K562 (cell line): ENCODE data around the gene WDR90. TPM values are rescaled to one million over a fixed set of nuclear protein-coding genes. Genes with fewer than 3 reads are reported as not detected.

Experiments
- BCOR ChIP-seq: fragments of 450-650 bp; IDR thresholded peaks from 2 replicates; pipeline ENCODE4 v1.6.1; 2016
- CBFA2T2 ChIP-seq: fragments of 450-650 bp; conservative IDR thresholded peaks from 2 replicates; pipeline ENCODE4 v1.6.1; 2017; ENCODE audit warnings: mild to moderate bottlenecking
- CBX1 ChIP-seq: sonication (generic); IDR thresholded peaks from 2 replicates; pipeline ENCODE4 v1.6.1; 2016; ENCODE audit warnings: antibody characterized with exemption, low read depth, mild to moderate bottlenecking
- CBX3 ChIP-seq, 2 experiments: IDR thresholded peaks; 1 replicate in 1 of 2; 2 replicates in 1 of 2; pipeline ENCODE4 v1.6.1; 2012; ENCODE audit warnings: inconsistent platforms in 2 of 2, low read length in 2 of 2, borderline replicate concordance in 1 of 2, control low read depth in 1 of 2
- CTCF ChIP-seq, 3 experiments: IDR thresholded peaks in 2 of 3; conservative IDR thresholded peaks in 1 of 3; 2 replicates each; pipeline ENCODE4 v1.5.1; 2011 to 2012; ENCODE audit warnings: low read length in 3 of 3, mild to moderate bottlenecking in 3 of 3, control low read depth in 2 of 3, improper control_type of control experiment in 1 of 3, inconsistent platforms in 1 of 3, low read depth in 1 of 3, mixed read lengths in 1 of 3, moderate library complexity in 1 of 3; ENCODE audit not compliant: insufficient read depth in 2 of 3
- E2F8 ChIP-seq: fragments of 450-650 bp; IDR thresholded peaks from 2 replicates; pipeline ENCODE4 v1.7.1; 2018; ENCODE audit warnings: mild to moderate bottlenecking, low read depth; ENCODE audit not compliant: partially characterized antibody
- FOSL1 ChIP-seq: fragments of 200-800 bp; sonication (Bioruptor generic); conservative IDR thresholded peaks from 2 replicates; pipeline ENCODE4 v1.6.1; 2016; ENCODE audit warnings: missing genetic modification characterization, missing compliant biosample characterization
- FOXK2 ChIP-seq, 2 experiments: fragments of 450-650 bp; IDR thresholded peaks in 1 of 2; conservative IDR thresholded peaks in 1 of 2; 2 replicates each; pipeline ENCODE4 v1.6.1; 2016; ENCODE audit warnings: low read depth in 2 of 2, mild to moderate bottlenecking in 1 of 2
- IRF2 ChIP-seq: sonication (generic); formaldehyde crosslinking; IDR thresholded peaks from 2 replicates; pipeline ENCODE4 v1.8.1; 2022; ENCODE audit warnings: mild to moderate bottlenecking, missing genetic modification reagents
- MAFF ChIP-seq: IDR thresholded peaks from 2 replicates; pipeline ENCODE4 v1.6.1; 2012; ENCODE audit warnings: low read length, improper control_type of control experiment
- MAZ ChIP-seq, 2 experiments: fragments of 450-650 bp in 1 of 2; sonication (generic) in 1 of 2; formaldehyde crosslinking; IDR thresholded peaks in 1 of 2; conservative IDR thresholded peaks in 1 of 2; 2 replicates each; pipeline versions ENCODE4 v1.4.0 to v1.5.0; 2020; ENCODE audit warnings: mild to moderate bottlenecking in 1 of 2, missing genetic modification reagents in 1 of 2
- NCOA1 ChIP-seq: fragments of 450-650 bp; IDR thresholded peaks from 2 replicates; pipeline ENCODE4 v1.6.1; 2016; ENCODE audit warnings: low read depth
- POLR2A ChIP-seq: fragments of 450-650 bp; conservative IDR thresholded peaks from 2 replicates; pipeline ENCODE4 v1.6.1; 2016
- PRPF4 ChIP-seq: fragments of 200-400 bp; formaldehyde crosslinking; IDR thresholded peaks from one replicate; pipeline ENCODE4 v1.6.1; 2017; ENCODE audit warnings: low read length, low read depth, mild to moderate bottlenecking; ENCODE audit not compliant: insufficient read depth, poor library complexity, severe bottlenecking
- RBM39 ChIP-seq: fragments of 200-400 bp; formaldehyde crosslinking; optimal IDR thresholded peaks from 2 replicates; pipeline ENCODE3; 2018; ENCODE audit warnings: low read depth, low read length
- RCOR1 ChIP-seq, 2 experiments: IDR thresholded peaks; 2 replicates each; pipeline ENCODE4 v1.6.1; 2012; ENCODE audit warnings: low read depth in 2 of 2, low read length in 2 of 2, borderline replicate concordance in 1 of 2, improper control_type of control experiment in 1 of 2
- SMARCE1 ChIP-seq: fragments of 450-650 bp; IDR thresholded peaks from 2 replicates; pipeline ENCODE4 v1.7.1; 2016; ENCODE audit warnings: mild to moderate bottlenecking
- TCF7L2 ChIP-seq: fragments of 150-350 bp; IDR thresholded peaks from 2 replicates; pipeline ENCODE4 v1.6.1; 2016; ENCODE audit warnings: low read depth, mild to moderate bottlenecking, low read length, moderate library complexity
- TEAD1 ChIP-seq, 2 experiments: fragments of 450-650 bp in 1 of 2; sonication (generic) in 1 of 2; formaldehyde crosslinking; IDR thresholded peaks; 2 replicates each; pipeline versions ENCODE4 v1.4.0 to v1.8.0; 2020 to 2022; ENCODE audit warnings: mild to moderate bottlenecking in 2 of 2, missing genetic modification reagents in 1 of 2
- ZNF449 ChIP-seq: fragments of 250-450 bp; sonication (Bioruptor Pico); IDR thresholded peaks from 2 replicates; pipeline ENCODE4 v1.8.0; 2022; ENCODE audit warnings: moderate library complexity, mild to moderate bottlenecking, inconsistent platforms
- ZNF586 ChIP-seq: fragments of 450-650 bp; formaldehyde crosslinking; conservative IDR thresholded peaks from 2 replicates; pipeline ENCODE4 v1.4.0; 2020; ENCODE audit warnings: mild to moderate bottlenecking, moderate library complexity
- ZSCAN32 ChIP-seq: fragments of 450-650 bp; formaldehyde crosslinking; IDR thresholded peaks from 2 replicates; pipeline ENCODE4 v1.4.0; 2020; ENCODE audit warnings: mild to moderate bottlenecking, moderate library complexity
- polyA plus RNA-seq, 8 experiments: library from polyadenylated mRNA; depleted of rRNA in 4 of 8; stranded (reverse) in 5 of 8; unstranded in 3 of 8; fragments of >200 nt; fragmentation: Nextera tagmentation in 2 of 8; fragmentation: Illumina TruSeq in 1 of 8; extraction: Ambion mirVana in 2 of 8; extraction: Trizol in 1 of 8; gene quantifications; 2 replicates each; pipeline versions ENCODE4 v1.2.1 to v1.2.3, GENCODE V29; 2011 to 2014; ENCODE audit warnings: inconsistent platforms in 1 of 8, missing spikeins in 1 of 8
- total RNA-seq, 7 experiments: library from RNA; depleted of rRNA in 6 of 7; stranded (reverse); fragments of >200 nt in 6 of 7; fragmentation: Illumina TruSeq in 2 of 7; extraction: Trizol in 2 of 7; gene quantifications; 2 replicates each; pipeline versions ENCODE4 v1.2.1 to v1.2.3, GENCODE V29; 2011 to 2021; ENCODE audit warnings: low replicate concordance in 1 of 7

Gene WDR90
- total and polyA plus RNA-seq, 9 of the 15 experiments (the other 6 are each of a cell fraction or from before 2014, with no cell fraction given): 0.44 to 12.6 (median 3.3) TPM

GRCh38 chr16:674968-675883, 26.1 kb downstream of the WDR90 start, which contains the start of gene RHBDL1 (continued):
- TF ChIP-seq ZNF449 (CRISPR knock-in tag): no peak
- TF ChIP-seq FOSL1 (tag): no peak
- TF ChIP-seq RBM39: peak; percentile 20
- peak; percentile 49 for TF ChIP-seq E2F8
- peak; percentile 31; the same call in 1 of the 2 replicates for TF ChIP-seq SMARCE1
- TF ChIP-seq PRPF4: no peak
- TF ChIP-seq NCOA1: 0 out of 2 replicates have a peak, but pooled peaks have one; percentile 42
- TF ChIP-seq CBX1: peak; percentile 89; the same call in 1 of the 2 replicates
- TF ChIP-seq POLR2A: peak; percentile 77
- TF ChIP-seq CBFA2T2: no peak
- peak in 2 of 3 experiments; percentile 17 to 38; a peak in 2 of 6 replicates for TF ChIP-seq CTCF (IDR thresholded peaks at IDR 0.05 in 2 of 3, conservative IDR thresholded peaks at IDR 0.05 in 1 of 3; ENCODE audit: insufficient read depth in 2 of 3, low read depth in 1 of 3, low read length in 3 of 3)
- peak in 1 of 2 experiments; percentile 73; a peak in 1 of 3 replicates for TF ChIP-seq CBX3 (IDR thresholded peaks at IDR 0.05; ENCODE audit: borderline replicate concordance in 1 of 2, low read length in 2 of 2)
- TF ChIP-seq ZNF586 (CRISPR knock-in tag): 0 out of 2 replicates have a peak, but pooled peaks have one; percentile 3
- peak; percentile 57 to 77; a peak in 2 of 4 replicates for TF ChIP-seq FOXK2 (conservative IDR thresholded peaks at IDR 0.05 in 1 of 2, IDR thresholded peaks at IDR 0.05 in 1 of 2; ENCODE audit: low read depth in 2 of 2)
- peak; percentile 98 for TF ChIP-seq BCOR
- TF ChIP-seq MAZ (CRISPR knock-in tag; conservative IDR thresholded peaks at IDR 0.05 in 1 of 2, IDR thresholded peaks at IDR 0.05 in 1 of 2): peak; percentile 76 to 87
- TF ChIP-seq TEAD1 (CRISPR knock-in tag; IDR thresholded peaks at IDR 0.05): 0 out of 4 replicates have a peak, but pooled peaks of 1 of the 2 experiments have one; percentile 24
- TF ChIP-seq MAFF: no peak
- no peak for TF ChIP-seq TCF7L2
- TF ChIP-seq ZSCAN32 (CRISPR knock-in tag): no peak
- TF ChIP-seq RCOR1 (IDR thresholded peaks at IDR 0.05; ENCODE audit: borderline replicate concordance in 1 of 2, low read depth in 2 of 2, low read length in 2 of 2): peak; percentile 42 to 82
- no peak for TF ChIP-seq IRF2 (CRISPR knock-in tag)
